ENCODE results near the gene BAIAP2L1. TPM values are rescaled to one million over a fixed set of nuclear protein-coding genes. Genes with fewer than 3 reads are reported as not detected.

Gene BAIAP2L1
- polyA plus RNA-seq, 1 donor, result 17.8 TPM

DNA sequence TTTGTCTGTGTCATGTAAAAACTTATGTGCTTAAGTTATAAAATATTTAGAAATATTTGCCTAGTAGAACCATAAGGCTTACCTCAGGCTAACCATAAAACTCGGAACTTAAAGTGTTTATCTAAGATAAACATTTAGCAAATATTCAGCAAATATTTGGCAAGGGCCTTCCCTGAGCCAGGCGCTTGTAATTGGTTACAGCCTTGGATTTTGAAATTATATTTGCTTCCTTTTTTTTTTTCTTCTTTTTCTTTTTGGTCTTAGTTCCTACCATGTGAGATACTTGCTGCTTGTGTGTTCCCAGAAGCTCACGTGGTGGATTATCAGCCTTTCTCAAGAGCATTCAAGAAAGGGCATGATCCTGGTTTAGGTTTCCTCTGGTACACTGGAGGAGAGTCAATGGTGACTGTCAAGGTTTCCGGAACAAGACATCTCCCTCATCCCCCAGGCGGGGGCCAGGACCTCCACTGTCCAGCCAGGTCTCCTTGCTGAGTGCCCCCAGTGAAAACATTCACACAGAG is 124.6 kb downstream of the BAIAP2L1 start:
- DNase-seq, result no peak

DNA sequence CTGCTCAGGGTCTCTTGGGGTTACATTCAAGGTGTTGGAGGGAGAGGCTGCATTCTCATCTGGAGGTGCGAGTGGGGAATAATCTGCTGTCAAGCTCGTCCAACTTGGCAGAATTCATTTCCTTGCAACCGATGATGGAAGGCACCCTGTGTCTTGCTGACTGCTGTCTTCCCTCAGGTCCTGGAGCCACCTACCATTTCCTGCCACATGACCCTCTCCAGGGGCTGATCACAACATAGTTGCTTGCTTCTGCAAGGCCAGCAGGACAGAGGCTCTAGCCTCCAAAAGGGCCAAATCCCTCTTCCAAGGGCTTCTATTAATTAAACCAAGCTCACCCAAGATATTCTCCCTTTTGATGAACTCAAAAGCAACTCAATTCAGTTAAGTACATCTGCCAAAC is 133.6 kb downstream of the BAIAP2L1 start:
- no peak for DNase-seq

DNA sequence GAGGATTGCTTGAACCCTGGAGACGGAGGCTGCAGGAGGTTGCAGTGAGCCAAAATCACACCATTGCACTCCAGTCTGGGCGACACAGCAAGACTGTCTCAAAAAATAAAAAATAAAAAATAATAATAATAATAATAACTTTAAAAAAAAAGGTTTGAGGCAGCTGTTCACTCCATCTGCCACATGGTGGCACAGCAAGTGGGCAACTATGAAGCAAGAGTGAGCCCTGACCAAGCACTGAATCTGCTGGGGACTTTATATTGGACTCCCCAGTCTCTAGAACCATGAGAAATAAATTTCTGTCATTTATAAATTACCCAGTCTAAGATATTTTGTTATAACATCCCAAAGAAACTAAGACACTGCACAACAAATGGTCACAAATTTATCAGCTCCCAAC is 134.1 kb downstream of the BAIAP2L1 start:
- no peak for DNase-seq

- DNase-seq, result no peak
Measured at GRCh38 chr7:98265841-98266271, 135.0 kb downstream of the BAIAP2L1 start.

- no peak for DNase-seq
Measured at GRCh38 chr7:98257701-98258100, 143.2 kb downstream of the BAIAP2L1 start.

DNA sequence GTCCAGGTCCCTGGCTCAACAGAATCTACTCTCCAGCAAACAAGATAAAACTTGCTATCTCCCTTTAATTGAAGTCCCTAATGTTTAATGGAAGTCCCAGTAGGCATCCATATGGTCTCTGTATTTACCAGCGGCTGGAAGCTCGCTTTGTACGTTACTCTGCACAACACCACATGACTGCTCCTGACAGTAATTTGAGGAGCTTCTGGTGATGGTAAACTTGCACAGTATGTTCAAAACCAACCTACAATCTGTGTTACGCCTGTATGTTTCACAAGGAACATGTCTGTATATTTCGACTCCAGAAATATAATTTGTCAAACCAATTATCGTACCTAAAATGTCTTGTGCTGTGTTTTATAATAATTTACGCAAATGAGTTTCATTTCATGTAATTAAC is 144.5 kb downstream of the BAIAP2L1 start:
- DNase-seq, result no peak

DNA sequence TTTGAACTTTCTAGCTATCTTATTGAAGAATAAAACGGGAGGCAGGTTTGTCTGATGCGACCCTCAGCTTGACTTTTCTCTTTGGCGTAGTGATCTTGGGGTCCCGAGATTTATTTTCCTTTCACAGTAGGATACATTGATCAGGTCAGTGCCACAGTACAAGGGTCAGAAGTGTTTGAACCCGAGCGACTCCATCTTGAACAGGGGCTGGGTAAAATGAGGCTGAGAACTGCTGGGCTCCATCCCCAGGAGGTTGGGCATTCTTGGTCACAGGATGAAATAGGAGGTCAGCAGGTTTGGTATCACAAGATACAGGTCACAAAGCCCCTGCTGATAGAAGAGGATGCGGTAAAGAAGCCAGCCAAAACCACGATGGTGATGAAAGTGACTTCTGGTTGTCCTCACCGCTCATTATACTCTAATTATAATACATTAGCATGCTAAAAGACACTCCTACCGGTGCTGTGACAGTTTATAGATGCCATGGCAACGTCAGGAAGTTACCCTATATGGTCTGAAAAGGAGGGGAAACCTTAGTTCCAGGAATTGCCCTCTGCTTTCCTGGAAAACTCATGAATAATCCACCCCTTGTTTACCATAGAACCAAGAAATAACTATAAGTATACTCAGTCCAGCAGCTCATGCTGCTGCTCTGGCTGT is 145.8 kb downstream of the BAIAP2L1 start:
- DNase-seq, result no peak

DNA sequence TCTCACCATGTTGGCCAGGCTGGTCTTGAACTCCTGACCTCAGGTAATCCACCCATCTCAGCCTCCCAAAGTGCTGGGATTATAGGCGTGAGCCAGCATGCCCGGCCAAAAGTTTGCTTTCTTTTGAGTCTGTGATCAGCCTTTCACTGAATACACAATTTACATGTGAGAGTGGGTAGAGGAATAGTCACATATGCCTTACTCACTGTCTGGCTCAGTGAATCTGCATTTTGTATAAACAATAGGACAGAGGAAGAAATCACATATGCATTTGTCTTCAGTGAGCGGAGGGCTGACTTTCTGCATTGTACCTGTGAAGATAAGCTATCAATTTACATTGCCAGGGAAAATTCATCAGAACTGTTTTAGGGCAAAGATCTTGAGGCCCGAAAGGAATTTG is 146.4 kb downstream of the BAIAP2L1 start:
- no peak for DNase-seq

GRCh38 chr7:98252425-98253054 is 148.3 kb downstream of the BAIAP2L1 start:
- no peak for DNase-seq

- peak; percentile 89 for DNase-seq
Measured at GRCh38 chr7:98251601-98252424, 149.1 kb downstream of the BAIAP2L1 start, which contains the start of gene TECPR1. Gene TECPR1 (minus strand): TSS chr7:98252232. CDS start chr7:98246146, 6,086 bp downstream.

- no peak for DNase-seq
Measured at GRCh38 chr7:98251231-98251600, 149.7 kb downstream of the BAIAP2L1 start.

DNA sequence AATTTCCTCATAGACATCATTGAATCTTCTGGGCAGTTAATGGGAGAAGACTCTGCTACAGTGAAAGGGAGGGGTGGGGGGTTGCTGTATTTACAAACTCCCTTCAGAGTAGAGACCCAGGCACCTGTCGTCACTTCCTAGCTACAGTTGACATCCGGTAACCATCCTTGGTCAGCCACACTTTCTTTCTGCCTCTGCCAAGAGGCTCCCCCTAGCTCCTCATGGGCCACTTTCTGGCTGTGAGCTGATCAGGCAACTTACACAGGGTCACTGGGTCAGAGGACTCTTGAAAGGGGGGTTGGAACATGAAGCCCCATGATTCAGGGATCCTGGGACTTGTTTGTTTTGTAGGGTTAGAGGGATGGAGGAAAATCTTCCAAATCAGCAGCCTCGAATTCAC is 150.1 kb downstream of the BAIAP2L1 start:
- DNase-seq, result no peak

GRCh38 chr7:98249106-98249505 is 151.8 kb downstream of the BAIAP2L1 start:
- no peak for DNase-seq

GRCh38 chr7:98248156-98248555 is 152.7 kb downstream of the BAIAP2L1 start:
- no peak for DNase-seq

DNA sequence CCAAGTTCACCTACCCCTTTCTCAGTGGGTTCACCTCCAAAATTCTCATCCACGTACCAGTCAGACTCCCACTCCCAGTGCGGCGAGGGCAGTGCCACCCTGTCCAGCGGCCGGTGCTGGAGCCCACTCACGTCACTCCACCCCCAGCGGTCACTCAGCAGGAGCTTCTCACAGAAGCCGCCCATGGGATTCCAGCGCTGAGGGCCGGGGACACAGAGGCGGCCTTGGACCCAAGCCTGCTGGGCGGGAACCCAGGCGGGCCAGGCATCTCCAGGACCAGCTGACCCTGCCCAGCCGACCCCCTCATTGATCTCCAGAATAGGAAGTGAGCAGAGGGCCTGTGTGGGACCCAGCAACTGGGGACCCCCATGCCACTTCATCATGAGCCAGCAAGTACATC is 156.0 kb downstream of the BAIAP2L1 start:
- DNase-seq, result no peak

- DNase-seq, result no peak
Measured at GRCh38 chr7:98242934-98243333, 158.0 kb downstream of the BAIAP2L1 start.

DNA sequence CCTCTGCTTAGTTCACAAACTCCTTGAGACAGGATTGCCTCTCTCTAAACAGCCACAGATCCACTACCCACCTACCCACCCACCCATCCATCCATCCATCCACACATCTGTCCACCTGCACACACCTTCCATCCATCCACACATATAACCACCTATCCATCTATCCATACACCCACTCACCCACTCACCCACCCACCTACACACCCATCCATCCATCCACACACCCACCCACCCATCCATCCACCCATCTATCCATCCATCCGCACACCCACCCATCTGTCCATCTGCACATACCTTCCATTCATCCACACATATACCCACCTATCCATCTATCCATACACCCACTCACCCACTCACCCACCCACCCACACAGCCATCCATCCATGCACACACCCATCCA is 158.5 kb downstream of the BAIAP2L1 start:
- DNase-seq, result no peak

DNA sequence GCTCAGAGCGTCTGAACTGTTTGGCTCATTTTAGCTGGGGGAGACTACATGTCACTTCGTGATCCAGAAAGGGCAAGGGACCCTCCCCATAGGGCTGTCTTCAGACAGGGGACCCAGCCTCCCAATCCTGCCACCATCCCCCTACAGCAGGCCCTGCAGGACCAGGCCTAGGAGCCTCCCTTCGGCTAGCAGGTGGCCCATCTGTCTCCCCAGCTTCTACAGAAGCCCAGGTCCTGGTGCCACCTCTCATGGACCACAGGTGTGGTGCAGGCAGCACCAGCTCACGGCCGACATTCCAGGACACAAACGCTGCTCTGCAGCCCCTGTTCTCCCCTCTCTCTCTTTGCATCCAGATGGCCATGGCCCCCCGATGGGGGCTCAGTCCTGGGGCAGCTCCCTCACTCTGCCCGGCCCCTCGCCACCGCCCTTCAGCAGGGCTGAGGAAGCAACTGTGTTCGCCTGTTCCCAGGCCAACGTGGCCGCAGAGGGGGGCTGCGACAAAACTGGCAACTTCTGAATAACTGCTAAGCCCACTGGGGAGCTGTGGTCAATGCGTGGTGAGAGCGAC is 159.1 kb downstream of the BAIAP2L1 start:
- DNase-seq, result no peak
